GM15510 (cell line): ENCODE data around the gene SNU13.

Experiments
- POLR2A ChIP-seq: IDR thresholded peaks from 3 replicates; pipeline ENCODE4 v1.6.1; 2011; ENCODE audit warnings: borderline replicate concordance; ENCODE audit not compliant: insufficient read length; ENCODE audit errors: extremely low read depth

Gene SNU13

DNA sequence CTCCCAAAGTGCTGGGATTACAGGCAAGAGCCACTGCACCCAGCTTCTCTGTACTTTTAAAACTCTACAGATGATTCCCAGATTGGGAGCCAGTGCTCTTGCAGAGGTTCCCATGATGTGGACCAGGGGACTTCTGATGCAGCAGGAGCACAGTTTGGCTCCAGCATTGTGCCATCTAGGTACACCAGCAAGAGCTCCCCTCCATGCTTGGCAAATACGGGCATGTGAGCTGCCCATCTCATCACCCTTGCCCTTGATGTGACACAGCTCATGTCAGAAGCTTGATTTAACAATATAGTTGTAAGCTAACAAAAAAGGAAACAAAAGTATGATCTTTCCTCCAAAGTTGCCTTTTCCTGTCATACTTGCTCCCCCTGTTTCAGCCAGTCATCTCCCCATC lies 28.7 kb downstream of the SNU13 start:
- TF ChIP-seq POLR2A = no peak

GRCh38 chr22:41658869-41659268 lies 29.8 kb downstream of the SNU13 start:
- no peak for TF ChIP-seq POLR2A

DNA sequence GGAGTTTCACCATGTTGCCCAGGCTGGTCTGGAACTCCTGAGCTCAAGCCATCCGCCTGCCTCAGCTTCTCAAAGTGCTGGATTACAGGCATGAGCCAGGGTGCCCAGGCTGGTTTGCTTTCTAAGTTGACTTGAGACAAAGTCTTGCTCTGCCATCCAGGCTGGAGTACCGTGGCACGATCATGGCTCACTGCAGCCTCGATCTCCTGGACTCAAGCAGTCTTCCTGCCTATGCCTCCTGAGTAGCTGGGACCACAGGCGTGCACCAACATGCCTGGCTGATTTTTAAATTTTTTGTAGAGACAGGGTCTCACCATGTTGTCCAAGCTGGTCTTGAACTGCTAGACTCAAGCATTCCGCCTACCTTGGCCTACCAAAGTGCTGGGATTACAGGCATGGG lies 31.0 kb downstream of the SNU13 start:
- TF ChIP-seq POLR2A = no peak

- no peak for TF ChIP-seq POLR2A
Measured at GRCh38 chr22:41656556-41656955, 32.1 kb downstream of the SNU13 start.

GRCh38 chr22:41654322-41654721 lies 34.3 kb downstream of the SNU13 start:
- no peak for TF ChIP-seq POLR2A

GRCh38 chr22:41650821-41651220 lies 37.8 kb downstream of the SNU13 start:
- TF ChIP-seq POLR2A = no peak

DNA sequence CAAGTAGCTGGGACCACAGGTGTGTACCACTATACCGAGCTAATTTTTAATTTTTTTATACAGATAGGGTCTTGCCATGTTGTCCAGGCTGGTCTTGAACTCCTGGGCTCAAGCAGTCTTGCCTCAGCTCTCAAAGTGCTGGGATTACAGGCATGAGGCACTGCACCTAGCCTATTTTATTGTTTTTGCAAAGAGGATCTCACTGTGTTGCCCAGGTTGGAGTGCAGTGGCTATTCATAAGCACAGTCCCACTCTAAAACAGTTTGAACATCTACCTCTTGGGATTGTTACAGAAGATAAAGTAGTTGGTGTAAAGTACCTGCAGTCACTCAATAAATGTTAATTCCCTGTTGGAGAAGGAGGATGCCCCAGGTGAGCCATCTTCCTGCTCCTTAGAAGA lies 38.4 kb downstream of the SNU13 start:
- no peak for TF ChIP-seq POLR2A

DNA sequence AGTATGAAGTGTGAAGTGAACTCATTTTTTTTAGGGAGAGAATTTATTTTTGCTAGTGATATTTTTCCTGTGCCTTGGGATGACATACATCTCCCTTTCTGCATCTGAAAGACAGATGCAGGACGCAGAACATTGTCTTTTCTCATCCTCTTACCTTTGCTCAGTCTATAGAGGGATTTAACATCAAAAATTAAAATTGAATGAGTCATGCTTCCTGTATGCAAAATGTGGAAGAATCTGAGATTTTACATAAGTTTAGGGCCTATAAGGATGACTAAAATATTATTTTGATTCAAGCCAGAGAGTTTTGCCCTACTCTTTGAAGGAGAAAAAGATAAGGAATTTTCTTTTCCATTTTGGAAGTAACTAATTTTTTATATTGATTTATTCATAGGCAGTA lies 40.2 kb downstream of the SNU13 start:
- TF ChIP-seq POLR2A = no peak

DNA sequence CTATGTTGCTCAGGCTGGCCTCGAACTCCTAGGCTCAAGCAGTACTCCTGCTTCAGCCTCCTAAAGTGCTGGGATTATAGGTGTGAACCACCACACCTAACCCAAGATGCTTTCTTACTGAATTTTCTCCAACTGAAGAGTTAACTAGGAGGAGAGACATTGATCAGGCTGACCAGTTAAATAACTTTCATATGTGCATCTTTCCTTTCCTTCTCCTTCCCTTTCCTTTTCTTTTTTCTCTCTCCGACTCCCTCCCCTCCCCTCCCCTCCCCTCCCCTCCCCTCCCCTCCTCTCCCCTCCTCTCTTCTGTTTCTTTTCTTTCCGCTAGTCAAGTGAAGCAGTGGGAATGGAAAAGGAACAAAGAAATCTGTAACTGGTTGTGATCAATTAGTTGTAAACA lies 40.9 kb downstream of the SNU13 start:
- no peak for TF ChIP-seq POLR2A

GRCh38 chr22:41642331-41643110 lies 46.1 kb downstream of the SNU13 start:
- no peak for TF ChIP-seq POLR2A

DNA sequence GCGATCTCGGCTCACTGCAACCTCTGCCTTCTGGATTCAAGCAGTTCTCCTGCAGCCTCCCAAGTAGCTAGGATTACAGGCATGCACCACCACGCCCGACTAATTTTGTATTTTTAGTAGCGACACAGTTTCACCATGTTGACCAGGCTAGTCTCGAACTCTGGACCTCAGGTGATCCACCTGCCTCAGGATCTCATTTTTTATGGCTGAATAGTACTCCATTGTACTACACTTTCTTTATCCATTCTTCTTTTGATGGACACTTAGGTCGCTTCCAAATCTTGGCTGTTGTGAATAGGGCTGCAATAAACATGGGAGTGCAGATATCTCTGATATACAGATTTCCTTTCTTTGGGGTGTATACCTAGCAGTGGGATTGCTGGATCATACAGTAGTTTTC lies 46.8 kb downstream of the SNU13 start:
- TF ChIP-seq POLR2A = no peak

DNA sequence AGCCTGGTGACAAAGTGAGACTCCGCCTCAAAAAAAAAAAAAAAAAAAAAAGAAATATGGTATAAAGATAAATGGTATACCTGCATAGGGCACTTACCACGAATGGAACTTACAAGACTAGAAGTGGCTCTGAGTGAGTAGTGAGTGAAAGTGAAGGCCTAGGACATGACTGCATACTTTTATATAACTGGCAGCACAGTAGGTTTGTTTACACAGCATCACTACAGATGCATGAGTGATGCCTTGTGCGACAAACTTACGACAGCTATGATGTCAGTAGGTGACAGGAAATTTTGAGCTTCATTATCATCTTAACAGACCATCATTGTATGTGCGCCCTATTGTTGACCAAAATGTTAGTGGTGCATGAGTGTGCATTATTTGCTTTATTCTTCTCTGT lies 49.9 kb downstream of the SNU13 start:
- no peak for TF ChIP-seq POLR2A

DNA sequence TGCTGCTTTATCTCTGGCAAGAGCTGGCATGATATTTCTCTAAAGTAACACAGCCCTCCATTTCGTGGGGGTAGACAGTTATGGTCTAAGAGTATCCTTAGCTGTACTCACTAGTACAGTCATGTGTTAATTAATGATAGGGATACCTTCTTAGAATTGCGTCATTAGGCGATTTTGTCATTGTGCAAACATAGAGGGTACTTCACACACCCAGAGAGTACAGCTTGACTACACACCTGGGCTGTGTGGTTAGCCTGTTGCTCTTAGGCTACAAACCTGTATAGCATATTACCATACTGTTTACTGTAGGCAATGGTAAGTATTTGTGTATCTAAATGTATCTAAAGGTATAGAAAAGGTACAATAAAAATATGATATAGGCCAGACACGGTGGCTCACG lies 50.5 kb downstream of the SNU13 start:
- no peak for TF ChIP-seq POLR2A

GRCh38 chr22:41636467-41636866 lies 52.2 kb downstream of the SNU13 start:
- no peak for TF ChIP-seq POLR2A

DNA sequence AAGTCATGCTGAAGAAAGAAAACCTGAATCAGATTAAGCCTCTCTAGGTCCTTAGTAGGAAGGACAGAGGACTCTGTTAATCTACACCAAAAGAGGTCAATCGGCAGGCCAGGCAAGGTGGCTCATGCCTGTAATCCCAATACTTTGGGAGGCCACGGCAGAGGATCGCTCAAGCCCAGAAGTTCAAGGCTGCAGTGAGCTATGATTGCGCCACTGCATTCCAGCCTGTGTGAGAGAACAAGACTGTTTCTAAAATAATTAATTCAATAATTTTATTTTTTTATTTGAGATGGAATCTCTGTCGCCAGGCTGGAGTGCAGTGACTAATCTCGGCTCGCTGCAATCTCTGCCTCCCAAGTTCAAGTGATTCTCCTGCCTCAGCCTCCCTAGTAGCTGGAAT lies 63.1 kb downstream of the SNU13 start:
- TF ChIP-seq POLR2A = no peak
